HepG2 (cell line): ENCODE measurements around the gene SERPINB11. TPM values are rescaled to one million over a fixed set of nuclear protein-coding genes. Genes with fewer than 3 reads are reported as not detected.

Experiments
- ATAC-seq: fragments of 200-7000 bp; cut with Tn5 transposase; 3 replicates; pipeline ENCODE4 v1.9.1; 2020; ENCODE audit warnings: mild to moderate bottlenecking, moderate library complexity
- BruUV-seq: library from RNA; stranded (reverse); fragments of 400-500 nt; replicated peaks from 2 replicates; lab custom pipeline; 2021; lab: Mats Ljungman, UMichigan
- CTCF ChIA-PET: fragments of 300-600 bp; formaldehyde crosslinking; extraction: SDS; loops from one replicate; lab custom pipeline; 2021; ENCODE audit warnings: low total read pairs, inconsistent platforms, low intra/inter-chr PET ratio; lab: Yijun Ruan, JAX
- POLR2A ChIA-PET: fragments of 350-600 bp; sonication (Branson Sonifier 250); formaldehyde crosslinking; loops from one replicate; lab custom pipeline; 2020; ENCODE audit warnings: antibody characterized with exemption, inconsistent platforms; lab: Yijun Ruan, JAX
- DNase-seq: peaks from one replicate; pipeline ENCODE4 v3.0.0-alpha.2; 2015; ENCODE audit warnings: low spot score
- FAIRE-seq: peaks from 3 replicates; lab custom pipeline; 2011; peaks lifted over from hg19 to GRCh38; lab: Jason Lieb, UNC
- H2AFZ ChIP-seq: one replicate; pipeline ENCODE4 v1.6.1; 2011; ENCODE audit warnings: low read length, inconsistent platforms
- H3K27ac ChIP-seq: fragments of 300-600 bp; 3 replicates; pipeline ENCODE4 v1.8.0; 2011; ENCODE audit warnings: mixed run types, mild to moderate bottlenecking, mixed read lengths, low read length, inconsistent platforms; ENCODE audit not compliant: insufficient read depth; ENCODE audit errors: extremely low read length
- H3K27me3 ChIP-seq, 2 experiments: fragments of 200-600 bp in 1 of 2; 2 replicates in 1 of 2; 3 replicates in 1 of 2; pipeline versions ENCODE4 v1.6.0 to v1.8.0; 2011; ENCODE audit warnings: low read length in 2 of 2, mild to moderate bottlenecking in 2 of 2, moderate library complexity in 2 of 2, inconsistent platforms in 1 of 2; ENCODE audit not compliant: insufficient read depth in 2 of 2, control insufficient read depth in 1 of 2
- H3K36me3 ChIP-seq, 2 experiments: fragments of 200-600 bp in 1 of 2; replicated peaks in 1 of 2; 2 replicates in 1 of 2; 3 replicates in 1 of 2; pipeline versions ENCODE4 v1.5.1 to v1.8.0; 2011; ENCODE audit warnings: low read length in 2 of 2, inconsistent platforms in 1 of 2; ENCODE audit not compliant: insufficient read depth in 2 of 2, control insufficient read depth in 1 of 2
- H3K4me1 ChIP-seq: 2 replicates; pipeline ENCODE4 v1.5.1; 2012; ENCODE audit warnings: low read length, inconsistent platforms; ENCODE audit not compliant: insufficient read depth
- H3K4me2 ChIP-seq: 2 replicates; pipeline ENCODE4 v1.6.0; 2011; ENCODE audit warnings: low read depth, low read length, inconsistent platforms
- H3K4me3 ChIP-seq, 3 experiments: fragments of 200-600 bp in 1 of 3; sonication (generic), shearing (Covaris generic) in 1 of 3; replicated peaks in 1 of 3; 2 replicates each; pipeline ENCODE4 v1.5.1; 2011 to 2016; ENCODE audit warnings: low read length in 3 of 3, inconsistent platforms in 2 of 3, low read depth in 2 of 3, mild to moderate bottlenecking in 2 of 3, control low read depth in 1 of 3, mixed read lengths in 1 of 3; ENCODE audit not compliant: insufficient read depth in 1 of 3
- H3K79me2 ChIP-seq: one replicate; pipeline ENCODE4 v1.6.1; 2011; ENCODE audit warnings: low read length, inconsistent platforms; ENCODE audit not compliant: insufficient read depth
- H3K9ac ChIP-seq: 2 replicates; pipeline ENCODE4 v1.6.0; 2011; ENCODE audit warnings: mild to moderate bottlenecking, low read depth, low read length, inconsistent platforms; ENCODE audit not compliant: insufficient read depth
- H3K9me3 ChIP-seq: 2 replicates; pipeline ENCODE4 v1.5.1; 2012; ENCODE audit warnings: mild to moderate bottlenecking, low read length
- H4K20me1 ChIP-seq: 2 replicates; pipeline ENCODE4 v1.6.0; 2011; ENCODE audit warnings: inconsistent platforms, mild to moderate bottlenecking, low read length, moderate library complexity; ENCODE audit not compliant: insufficient read depth
- ARNTL ChIP-seq: sonication (generic); formaldehyde crosslinking; IDR thresholded peaks from 2 replicates; pipeline ENCODE4 v1.4.0; 2020; ENCODE audit warnings: mild to moderate bottlenecking, missing genetic modification reagents
- KLF13 ChIP-seq: sonication (generic); formaldehyde crosslinking; IDR thresholded peaks from 2 replicates; pipeline ENCODE4 v1.4.0; 2020; ENCODE audit warnings: mild to moderate bottlenecking, missing genetic modification reagents
- MYPOP ChIP-seq: sonication (generic); formaldehyde crosslinking; IDR thresholded peaks from 2 replicates; pipeline ENCODE4 v1.8.1; 2023; ENCODE audit warnings: mild to moderate bottlenecking, moderate library complexity, missing genetic modification reagents
- PHF21A ChIP-seq: sonication (generic); formaldehyde crosslinking; IDR thresholded peaks from 2 replicates; pipeline ENCODE4 v1.5.0; 2020; ENCODE audit warnings: mild to moderate bottlenecking, missing genetic modification reagents
- SALL1 ChIP-seq: sonication (generic); formaldehyde crosslinking; IDR thresholded peaks from 2 replicates; pipeline ENCODE4 v1.8.0; 2022; ENCODE audit warnings: mild to moderate bottlenecking, missing genetic modification reagents
- SIN3A ChIP-seq: IDR thresholded peaks from 2 replicates; pipeline ENCODE4 v1.6.1; 2011; ENCODE audit warnings: low read depth, mild to moderate bottlenecking, control low read depth, low read length, borderline replicate concordance
- TFAP4 ChIP-seq: sonication (generic); IDR thresholded peaks from 2 replicates; pipeline ENCODE4 v1.6.1; 2016; ENCODE audit warnings: low read depth, borderline replicate concordance
- TGIF2 ChIP-seq: IDR thresholded peaks from 2 replicates; pipeline ENCODE4 v1.6.1; 2016; ENCODE audit warnings: control low read depth, missing compliant biosample characterization
- ZNF484 ChIP-seq: sonication (generic); formaldehyde crosslinking; IDR thresholded peaks from 2 replicates; pipeline ENCODE4 v1.5.1; 2020; ENCODE audit warnings: mild to moderate bottlenecking, low read depth, missing genetic modification reagents, borderline replicate concordance
- WGBS: methylation state at CpG from one replicate; pipeline ENCODE4 v1.1.6; 2017; ENCODE audit warnings: low lambda C conversion rate; 5-methylcytosine and 5-hydroxymethylcytosine counted together
- in situ Hi-C: cut with HindIII; loops from 2 replicates; pipeline ENCODE4 v1.10.0; 2017; ENCODE audit warnings: low pct_unique_long_range_greater_than_20kb; ENCODE audit not compliant: extremely low pct_ligation_motif_present
- intact Hi-C: fragments of 100-400 bp; cut with micrococcal nuclease; formaldehyde crosslinking; loops from one replicate; pipeline ENCODE4 v1.10.0; 2022; ENCODE audit not compliant: unreplicated experiment
- polyA plus RNA-seq, 8 experiments: library from polyadenylated mRNA; depleted of rRNA in 3 of 8; stranded (reverse) in 7 of 8; unstranded in 1 of 8; fragments of >200 nt; fragmentation: Illumina TruSeq in 4 of 8; extraction: Trizol in 4 of 8; gene quantifications; 2 replicates each; pipeline versions ENCODE4 v1.2.1 to v1.2.3, GENCODE V29; 2011 to 2016; ENCODE audit warnings: low read depth in 4 of 8, missing spikeins in 1 of 8, mixed read lengths in 1 of 8; ENCODE audit not compliant: insufficient read depth in 1 of 8
- total RNA-seq, 5 experiments: library from RNA; depleted of rRNA; stranded (reverse); fragments of >200 nt; fragmentation: Illumina TruSeq; extraction: Trizol; gene quantifications; 2 replicates each; pipeline ENCODE4 v1.2.3, GENCODE V29; 2016; ENCODE audit warnings: low read depth in 1 of 5
- TF ChIP-seq, protein P1 (sequence below): sonication (generic); formaldehyde crosslinking; IDR thresholded peaks from 2 replicates; pipeline ENCODE4 v1.4.0; 2020; ENCODE audit warnings: missing genetic modification reagents, mild to moderate bottlenecking, borderline replicate concordance
- TF ChIP-seq, protein P2 (sequence below): sonication (generic); formaldehyde crosslinking; IDR thresholded peaks from 2 replicates; pipeline ENCODE4 v1.5.0; 2020; ENCODE audit warnings: missing genetic modification reagents

SERPINB11 gene
- total and polyA plus RNA-seq, 2 of the 13 experiments (the other 11 are each of a cell fraction or from before 2014, with no cell fraction given), result not detected

GRCh38 chr18:63705401-63705800 lies 2.6 kb downstream of the SERPINB11 start:
- H3K9ac ChIP-seq, result no peak overlapping the region
- no peaks in the 10 kb centered on the region for H3K27me3 ChIP-seq
- H3K4me2 ChIP-seq, result no peak overlapping the region
- no peak overlapping the region for H3K4me3 ChIP-seq
- no peak overlapping the region for H2AFZ ChIP-seq
- POLR2A ChIA-PET, result no interaction called here
- H3K4me1 ChIP-seq, result no peaks in the 10 kb centered on the region
- DNase-seq (no peak), ATAC-seq (no peak)
- intact Hi-C loops, result no loop called here
- 0% methylated on average over 2 of the region's 2 CpGs for WGBS
- no peak for TF ChIP-seq PHF21A
- no peak for TF ChIP-seq TGIF2
- TF ChIP-seq, protein P1, sequence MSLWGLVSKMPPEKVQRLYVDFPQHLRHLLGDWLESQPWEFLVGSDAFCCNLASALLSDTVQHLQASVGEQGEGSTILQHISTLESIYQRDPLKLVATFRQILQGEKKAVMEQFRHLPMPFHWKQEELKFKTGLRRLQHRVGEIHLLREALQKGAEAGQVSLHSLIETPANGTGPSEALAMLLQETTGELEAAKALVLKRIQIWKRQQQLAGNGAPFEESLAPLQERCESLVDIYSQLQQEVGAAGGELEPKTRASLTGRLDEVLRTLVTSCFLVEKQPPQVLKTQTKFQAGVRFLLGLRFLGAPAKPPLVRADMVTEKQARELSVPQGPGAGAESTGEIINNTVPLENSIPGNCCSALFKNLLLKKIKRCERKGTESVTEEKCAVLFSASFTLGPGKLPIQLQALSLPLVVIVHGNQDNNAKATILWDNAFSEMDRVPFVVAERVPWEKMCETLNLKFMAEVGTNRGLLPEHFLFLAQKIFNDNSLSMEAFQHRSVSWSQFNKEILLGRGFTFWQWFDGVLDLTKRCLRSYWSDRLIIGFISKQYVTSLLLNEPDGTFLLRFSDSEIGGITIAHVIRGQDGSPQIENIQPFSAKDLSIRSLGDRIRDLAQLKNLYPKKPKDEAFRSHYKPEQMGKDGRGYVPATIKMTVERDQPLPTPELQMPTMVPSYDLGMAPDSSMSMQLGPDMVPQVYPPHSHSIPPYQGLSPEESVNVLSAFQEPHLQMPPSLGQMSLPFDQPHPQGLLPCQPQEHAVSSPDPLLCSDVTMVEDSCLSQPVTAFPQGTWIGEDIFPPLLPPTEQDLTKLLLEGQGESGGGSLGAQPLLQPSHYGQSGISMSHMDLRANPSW (CRISPR knock-in tag), result no peak
- no peak for TF ChIP-seq KLF13 (CRISPR knock-in tag)
- TF ChIP-seq ARNTL, result no peak
- no peak for TF ChIP-seq MYPOP (CRISPR knock-in tag)
- TF ChIP-seq, protein P2, sequence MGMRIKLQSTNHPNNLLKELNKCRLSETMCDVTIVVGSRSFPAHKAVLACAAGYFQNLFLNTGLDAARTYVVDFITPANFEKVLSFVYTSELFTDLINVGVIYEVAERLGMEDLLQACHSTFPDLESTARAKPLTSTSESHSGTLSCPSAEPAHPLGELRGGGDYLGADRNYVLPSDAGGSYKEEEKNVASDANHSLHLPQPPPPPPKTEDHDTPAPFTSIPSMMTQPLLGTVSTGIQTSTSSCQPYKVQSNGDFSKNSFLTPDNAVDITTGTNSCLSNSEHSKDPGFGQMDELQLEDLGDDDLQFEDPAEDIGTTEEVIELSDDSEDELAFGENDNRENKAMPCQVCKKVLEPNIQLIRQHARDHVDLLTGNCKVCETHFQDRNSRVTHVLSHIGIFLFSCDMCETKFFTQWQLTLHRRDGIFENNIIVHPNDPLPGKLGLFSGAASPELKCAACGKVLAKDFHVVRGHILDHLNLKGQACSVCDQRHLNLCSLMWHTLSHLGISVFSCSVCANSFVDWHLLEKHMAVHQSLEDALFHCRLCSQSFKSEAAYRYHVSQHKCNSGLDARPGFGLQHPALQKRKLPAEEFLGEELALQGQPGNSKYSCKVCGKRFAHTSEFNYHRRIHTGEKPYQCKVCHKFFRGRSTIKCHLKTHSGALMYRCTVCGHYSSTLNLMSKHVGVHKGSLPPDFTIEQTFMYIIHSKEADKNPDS, result no peak
- TF ChIP-seq SALL1 (CRISPR knock-in tag), result no peak
- TF ChIP-seq ZNF484 (CRISPR knock-in tag), result no peak
- TF ChIP-seq SIN3A, result no peak
- no peak for TF ChIP-seq TFAP4
- TF ChIP-seq, all 625 proteins: peak for 0
- BruUV-seq, result no TSS peak
- H3K9me3 ChIP-seq, result no peaks in the 10 kb centered on the region
- no peaks in the 10 kb centered on the region for H3K36me3 ChIP-seq
- H4K20me1 ChIP-seq, result no peaks in the 10 kb centered on the region
- no peaks in the 10 kb centered on the region for H3K79me2 ChIP-seq
- in situ Hi-C loops, result no loop called here
- H3K27ac ChIP-seq, result no peak overlapping the region
- no peak for FAIRE-seq
- CTCF ChIA-PET, result no interaction called here
